ENCODE measurements around the gene GHRHR.

GHRHR gene

DNA sequence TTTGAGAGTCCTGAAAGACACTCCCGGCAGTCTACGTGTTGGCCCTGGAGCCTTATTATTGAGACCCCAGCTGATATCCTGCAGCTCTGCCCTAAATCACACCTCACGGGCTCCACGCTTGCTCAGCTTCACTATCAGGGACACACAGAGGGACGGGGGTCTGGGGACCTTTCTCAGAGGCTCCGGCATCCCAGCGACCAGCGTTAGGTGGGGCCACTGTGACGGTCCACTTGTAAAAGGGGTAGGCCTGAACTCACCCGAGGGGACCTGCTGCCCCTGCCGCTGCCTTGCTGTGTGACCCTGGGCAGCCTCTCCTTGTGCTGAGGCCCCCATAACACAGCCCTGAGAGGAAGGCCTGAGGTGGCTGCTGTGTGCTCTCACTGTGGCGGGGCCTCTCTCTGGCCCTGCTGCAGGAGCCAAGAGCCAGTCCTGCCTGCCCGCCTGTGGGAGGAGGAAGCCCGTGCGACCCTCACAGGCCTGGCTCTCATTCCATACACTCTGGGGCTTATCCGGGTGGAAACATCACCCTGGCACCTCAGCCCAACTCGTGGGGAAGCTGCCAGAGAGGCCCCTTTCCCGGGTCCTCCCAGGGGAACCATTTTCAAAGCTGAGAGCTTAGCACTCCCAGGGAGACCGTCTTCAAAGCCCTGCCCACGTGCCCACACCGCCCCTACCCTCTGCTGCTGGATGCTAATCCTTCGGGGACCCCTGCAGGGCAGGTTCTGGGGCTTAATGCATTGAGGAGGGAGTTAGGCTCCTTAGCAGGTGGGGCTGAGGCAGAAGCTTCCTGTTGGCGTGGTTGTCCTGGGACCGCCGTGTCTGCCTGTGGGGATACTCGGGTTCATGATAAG, 30.4 kb upstream of the GHRHR start:
- no peak for TF ChIP-seq GATA3 (IDR thresholded peaks at IDR 0.05; ENCODE audit: low read depth, low read length)
- no peak for TF ChIP-seq GATA2 (IDR thresholded peaks at IDR 0.05; ENCODE audit: low read depth, low read length)

DNA sequence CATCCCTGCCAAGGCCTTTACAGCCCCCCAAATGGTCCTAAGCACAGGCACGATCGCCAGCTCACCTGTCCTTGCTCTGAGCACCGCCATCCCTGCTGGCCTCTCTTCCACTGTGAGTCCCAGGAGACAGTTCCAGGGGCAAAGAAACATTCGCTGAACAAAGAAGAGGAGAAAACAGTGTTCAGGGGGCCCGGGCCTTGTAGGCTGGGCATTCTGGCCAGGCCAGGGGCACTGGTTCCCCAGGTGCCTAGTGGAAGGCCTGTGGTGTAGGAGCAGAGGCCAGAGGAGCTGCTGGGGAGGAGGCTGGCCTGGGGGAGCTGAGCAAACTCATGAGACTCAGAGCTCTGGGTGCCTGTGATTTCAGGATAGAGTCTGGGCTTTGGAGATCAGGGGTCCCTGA, 29.5 kb upstream of the GHRHR start:
- TF ChIP-seq GATA2 (IDR thresholded peaks at IDR 0.05; ENCODE audit: low read depth, low read length) (no peak), GATA3 (IDR thresholded peaks at IDR 0.05; ENCODE audit: low read depth, low read length) (no peak)

DNA sequence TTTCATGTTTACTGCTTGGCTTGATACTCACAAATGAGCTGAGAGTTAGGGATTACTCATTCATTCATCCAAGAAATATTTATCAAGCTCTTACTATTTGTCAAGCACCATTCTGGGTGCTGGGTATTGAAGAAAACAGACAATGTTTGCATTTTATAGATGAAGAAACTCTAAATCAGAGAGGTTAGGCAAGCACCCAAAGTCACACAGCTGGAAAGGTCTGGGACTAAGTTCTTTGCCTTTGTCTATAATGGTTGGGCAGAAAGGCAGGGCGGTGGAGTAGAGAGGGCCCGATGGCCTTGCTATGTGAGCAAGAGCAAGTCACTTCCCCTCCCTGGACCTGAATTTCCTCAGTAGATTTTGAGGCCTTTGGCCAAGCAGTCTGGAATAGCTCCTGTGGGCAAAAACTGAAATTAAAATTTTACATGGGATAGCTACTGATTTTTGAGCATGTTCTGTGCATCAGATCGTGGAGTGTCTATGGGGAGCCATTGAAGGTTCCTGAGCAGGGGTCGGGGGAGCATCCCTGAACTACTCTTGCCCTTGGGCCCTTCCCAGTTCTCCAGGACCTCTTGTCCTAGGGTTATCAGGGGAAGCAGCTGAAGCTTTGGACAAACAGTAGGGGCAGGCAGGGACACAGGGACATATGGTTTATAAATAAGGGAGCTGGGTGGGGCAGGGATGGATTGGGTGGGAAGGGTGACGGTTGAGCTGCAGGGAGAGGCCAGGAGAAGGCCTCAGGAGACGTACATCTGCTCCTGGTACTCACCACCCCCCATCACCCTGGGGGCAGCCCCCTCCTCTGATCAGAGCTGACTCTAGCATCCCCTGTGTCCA, 28.8 kb upstream of the GHRHR start:
- TF ChIP-seq GATA2 (IDR thresholded peaks at IDR 0.05; ENCODE audit: low read depth, low read length): no peak
- TF ChIP-seq GATA3 (IDR thresholded peaks at IDR 0.05; ENCODE audit: low read depth, low read length): no peak

DNA sequence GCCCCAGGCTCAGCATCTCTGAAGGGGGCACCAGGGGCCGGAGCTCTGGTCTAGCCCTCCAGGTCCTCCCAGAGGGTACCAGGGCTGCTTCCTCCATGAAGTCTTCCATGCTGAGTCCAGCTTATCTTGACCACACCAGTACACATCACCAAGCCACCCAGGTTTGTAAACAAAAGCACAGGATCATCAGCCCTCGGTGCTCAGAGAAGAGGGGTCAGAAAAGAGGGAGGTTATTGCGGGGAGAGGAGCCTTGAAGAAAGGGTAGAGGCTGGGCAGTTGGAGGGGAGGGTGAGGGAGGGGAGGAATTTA, 28.2 kb upstream of the GHRHR start:
- no peak for TF ChIP-seq GATA3 (IDR thresholded peaks at IDR 0.05; ENCODE audit: low read depth, low read length)
- TF ChIP-seq GATA2 (IDR thresholded peaks at IDR 0.05; ENCODE audit: low read depth, low read length): no peak

DNA sequence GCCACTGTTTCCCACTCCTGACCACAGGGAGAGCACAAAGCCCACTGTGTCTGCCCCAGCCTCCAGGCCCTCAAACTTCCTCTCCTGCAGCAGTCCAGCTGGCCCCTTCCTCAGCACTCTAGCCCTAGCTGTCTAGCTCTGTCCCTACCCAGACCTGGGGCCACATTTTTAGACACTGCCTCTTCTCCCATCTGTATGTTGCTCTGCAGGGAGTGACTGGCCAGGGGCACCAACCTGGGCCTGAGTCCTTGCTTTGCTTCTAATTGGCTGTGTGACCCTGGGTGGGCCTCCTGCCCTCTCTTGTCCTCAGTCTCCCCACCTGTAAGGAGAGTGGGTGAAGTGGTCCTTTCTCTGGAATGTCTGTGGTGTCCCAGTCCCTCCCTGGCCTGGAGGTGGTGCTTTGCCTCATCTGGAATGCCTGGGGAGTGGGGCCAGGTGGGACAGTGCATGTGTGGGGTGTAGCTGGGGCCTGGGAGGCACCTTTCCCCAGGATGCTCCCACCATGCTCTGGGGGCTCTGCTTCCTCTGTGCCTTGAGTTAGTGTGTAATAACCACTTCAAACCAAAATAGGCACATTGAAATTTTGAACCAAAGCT, 27.0 kb upstream of the GHRHR start:
- TF ChIP-seq GATA2 (IDR thresholded peaks at IDR 0.05; ENCODE audit: low read depth, low read length) (no peak), GATA3 (IDR thresholded peaks at IDR 0.05; ENCODE audit: low read depth, low read length) (no peak)

DNA sequence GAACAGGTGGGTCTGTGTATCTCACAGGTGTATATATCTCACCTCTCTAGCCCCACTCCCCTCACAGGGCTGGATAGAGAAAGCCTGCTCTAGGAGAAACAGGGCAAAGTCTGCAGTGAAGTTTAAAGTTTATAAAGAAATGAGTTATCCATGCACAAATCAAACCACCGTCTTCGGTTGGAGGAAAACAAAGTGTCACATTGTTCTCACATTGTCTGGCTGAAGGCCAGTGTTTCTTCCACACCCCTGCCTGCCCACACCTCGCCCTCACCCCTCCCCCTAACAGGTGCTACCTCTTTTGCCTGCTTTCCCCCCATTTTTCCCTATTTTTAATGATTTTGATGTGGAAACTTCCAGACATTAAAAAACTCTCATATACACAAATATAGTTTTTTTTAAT, 26.3 kb upstream of the GHRHR start:
- TF ChIP-seq GATA2 (IDR thresholded peaks at IDR 0.05; ENCODE audit: low read depth, low read length) (no peak), GATA3 (IDR thresholded peaks at IDR 0.05; ENCODE audit: low read depth, low read length) (no peak)

DNA sequence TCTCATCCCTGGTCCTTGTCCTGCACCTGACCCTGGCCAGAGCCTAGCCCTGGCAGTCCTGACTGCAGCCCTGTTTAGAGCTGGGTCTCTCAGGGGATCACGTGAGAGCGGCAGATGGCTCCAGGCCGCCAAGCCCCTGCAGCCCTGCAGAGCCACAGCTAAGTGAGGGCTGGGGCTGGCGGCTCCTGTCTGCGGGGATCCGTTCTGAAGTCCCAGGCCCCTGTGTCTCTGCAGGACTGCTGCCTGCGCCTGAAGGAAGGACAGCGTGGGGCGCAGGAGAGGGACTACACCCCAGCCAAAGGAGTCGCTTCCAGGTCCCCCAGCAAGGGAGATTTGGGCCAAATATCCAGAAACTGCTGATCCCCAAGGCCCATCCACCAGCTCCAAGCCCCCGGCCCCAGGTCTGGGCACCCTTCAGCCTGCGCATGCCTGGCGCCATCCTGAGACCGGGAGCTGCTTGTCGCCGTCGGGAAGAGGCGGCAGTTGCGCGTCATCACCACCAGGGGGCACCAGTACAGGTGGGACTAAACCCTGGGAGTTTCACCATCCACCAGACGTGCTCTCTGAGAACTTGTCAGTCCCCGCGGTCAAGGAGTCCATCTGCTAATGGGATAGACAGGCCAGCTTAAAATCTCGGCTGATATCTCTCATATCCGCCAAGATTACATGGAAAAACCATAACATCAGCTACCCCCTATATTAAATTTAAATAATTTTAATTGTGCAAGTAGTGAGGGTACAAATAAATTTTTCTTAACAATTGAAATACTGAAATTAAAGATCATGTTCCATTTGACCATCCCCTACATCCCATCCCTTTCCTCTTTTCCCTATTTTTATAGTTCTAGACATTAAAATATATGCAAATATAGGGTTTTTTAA, 25.1 kb upstream of the GHRHR start:
- TF ChIP-seq GATA3 (IDR thresholded peaks at IDR 0.05; ENCODE audit: low read depth, low read length) (no peak), GATA2 (IDR thresholded peaks at IDR 0.05; ENCODE audit: low read depth, low read length) (no peak)

DNA sequence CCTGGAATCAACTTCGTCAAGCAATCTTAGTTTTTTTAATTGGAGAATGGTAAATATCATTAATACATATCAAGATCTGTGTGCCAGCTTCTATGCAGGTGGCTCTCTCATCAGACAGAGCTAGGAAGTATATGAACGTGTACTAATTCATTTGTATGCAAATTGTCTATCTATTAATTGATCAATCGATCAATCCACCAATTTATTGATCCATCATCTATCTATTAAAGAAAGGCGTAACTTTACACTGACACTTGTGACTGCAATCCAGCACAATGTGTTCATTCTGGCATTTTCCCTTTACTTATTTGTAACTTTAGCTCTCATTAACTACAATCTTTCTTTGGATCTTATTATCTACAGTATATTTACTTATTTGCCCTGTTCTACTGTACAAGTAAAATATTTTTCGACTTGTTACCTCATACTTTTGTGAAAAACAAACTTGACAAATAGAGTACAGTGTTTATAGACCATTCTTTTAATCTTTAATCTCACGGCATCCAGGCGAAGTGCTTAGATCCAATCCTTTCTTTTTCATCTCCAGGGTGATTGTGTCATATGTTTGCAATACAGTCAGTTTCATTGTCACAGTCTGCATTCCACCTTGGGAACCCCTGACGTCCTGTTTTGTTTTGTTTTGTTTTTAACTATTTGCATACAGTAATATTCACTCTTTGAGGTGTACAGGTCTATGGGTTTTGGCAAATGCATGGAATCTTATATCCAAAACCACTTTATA, 22.0 kb upstream of the GHRHR start:
- no peak for TF ChIP-seq GATA3 (IDR thresholded peaks at IDR 0.05; ENCODE audit: low read depth, low read length)
- no peak for TF ChIP-seq GATA2 (IDR thresholded peaks at IDR 0.05; ENCODE audit: low read depth, low read length)

DNA sequence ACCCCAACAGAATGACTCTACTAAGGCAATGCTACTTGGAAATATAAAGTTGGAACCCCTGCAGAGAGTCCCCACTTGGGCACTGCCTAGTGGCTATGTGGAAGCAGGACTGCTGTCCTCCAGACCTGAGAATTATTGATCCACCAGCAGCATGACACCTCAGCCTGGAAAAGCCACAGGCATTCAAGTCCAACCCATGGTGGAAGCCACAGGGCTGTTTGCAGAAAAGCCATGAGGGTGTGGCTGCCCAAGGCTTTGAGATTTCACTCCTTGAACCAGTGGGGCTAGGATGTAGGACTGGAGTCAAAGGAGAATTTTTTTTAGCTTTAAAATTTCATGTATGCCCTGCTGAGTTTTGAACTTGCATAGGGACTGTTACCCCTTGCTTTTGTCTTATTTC, 13.6 kb upstream of the GHRHR start:
- TF ChIP-seq GATA2 (IDR thresholded peaks at IDR 0.05; ENCODE audit: low read depth, low read length): no peak
- TF ChIP-seq GATA3 (IDR thresholded peaks at IDR 0.05; ENCODE audit: low read depth, low read length): no peak

DNA sequence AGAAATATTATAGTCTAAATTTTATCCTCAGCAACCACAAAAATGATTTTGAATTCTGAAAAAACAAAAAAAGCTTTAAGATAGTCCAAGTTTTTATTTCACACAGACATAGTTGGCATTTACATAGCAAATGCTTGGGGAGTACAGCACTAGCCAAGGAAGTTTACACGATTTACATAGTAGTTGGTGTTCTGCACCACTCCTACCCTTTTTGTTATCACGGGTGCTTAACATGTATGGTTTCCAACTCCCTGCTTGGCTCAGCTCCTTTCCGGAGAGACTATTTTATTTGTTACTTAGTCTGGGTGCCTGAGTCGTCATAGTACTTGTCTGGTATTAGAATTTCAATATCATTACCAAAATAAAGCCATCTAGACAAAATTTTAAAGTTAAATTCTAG, 8.8 kb upstream of the GHRHR start:
- no peak for TF ChIP-seq GATA3 (IDR thresholded peaks at IDR 0.05; ENCODE audit: low read depth, low read length)
- TF ChIP-seq GATA2 (IDR thresholded peaks at IDR 0.05; ENCODE audit: low read depth, low read length): no peak

DNA sequence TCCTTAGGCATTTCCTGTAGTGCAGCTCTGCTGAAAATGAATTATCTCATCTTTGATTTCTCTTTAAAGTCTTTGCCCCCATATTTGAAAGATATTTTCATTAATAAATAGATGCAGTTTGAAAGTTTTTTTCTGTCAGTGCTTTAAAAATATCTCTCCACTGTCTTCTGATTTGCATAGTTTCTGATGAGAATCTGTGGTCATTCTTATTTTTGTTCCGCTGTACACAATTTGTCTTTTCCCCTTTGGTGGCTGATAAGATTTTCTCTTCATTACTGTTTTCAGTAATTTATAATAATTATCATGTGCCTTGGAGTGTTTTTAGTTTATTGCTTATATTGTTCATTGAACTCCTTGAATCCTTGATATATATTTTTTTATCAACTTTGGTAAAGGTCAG, 7.0 kb upstream of the GHRHR start:
- TF ChIP-seq GATA2 (IDR thresholded peaks at IDR 0.05; ENCODE audit: low read depth, low read length) (no peak), GATA3 (IDR thresholded peaks at IDR 0.05; ENCODE audit: low read depth, low read length) (no peak)

DNA sequence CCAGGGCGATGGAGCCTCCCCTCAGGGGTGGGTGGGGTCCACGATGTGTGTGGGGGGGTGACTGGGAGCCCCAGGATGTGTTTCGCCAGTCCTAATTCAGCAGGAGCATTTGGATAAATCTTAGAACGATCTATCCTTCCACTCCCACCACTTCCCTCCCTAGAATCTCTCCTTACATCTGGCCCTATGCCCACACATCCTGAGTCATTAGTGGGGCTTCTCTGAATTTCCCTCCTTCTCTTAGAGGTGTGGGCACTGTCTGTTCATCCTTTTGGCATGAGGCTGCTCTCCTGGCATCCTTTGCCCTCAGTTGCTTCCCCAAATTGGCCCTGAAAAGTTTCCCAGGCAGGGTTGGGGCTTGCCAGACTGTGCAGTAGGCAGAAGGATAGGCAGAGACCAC, 1.6 kb downstream of the GHRHR start:
- TF ChIP-seq GATA2 (IDR thresholded peaks at IDR 0.05; ENCODE audit: low read depth, low read length) (no peak), GATA3 (IDR thresholded peaks at IDR 0.05; ENCODE audit: low read depth, low read length) (no peak)

DNA sequence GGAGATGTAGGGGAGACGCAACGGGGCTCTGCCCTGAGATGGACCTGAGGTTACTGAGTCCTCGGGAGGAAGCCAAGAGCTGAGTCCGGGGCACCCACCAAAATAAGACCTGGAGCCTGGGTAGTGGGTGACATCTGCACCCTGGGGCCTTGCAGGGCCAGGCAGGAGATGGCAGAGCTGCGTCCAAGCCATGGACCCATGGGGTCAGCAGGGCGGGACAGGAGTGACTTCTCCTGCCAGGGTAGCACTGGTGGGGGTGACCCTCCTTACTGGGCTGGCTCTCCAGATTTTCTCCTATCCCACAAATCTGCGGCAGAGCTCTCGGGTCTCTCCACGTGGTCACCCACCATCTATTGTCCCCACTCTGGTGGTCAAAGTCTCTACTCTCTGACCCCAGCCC, 2.1 kb downstream of the GHRHR start:
- TF ChIP-seq GATA3 (IDR thresholded peaks at IDR 0.05; ENCODE audit: low read depth, low read length): no peak
- TF ChIP-seq GATA2 (IDR thresholded peaks at IDR 0.05; ENCODE audit: low read depth, low read length): no peak

Measured in SH-SY5Y (cell line).